Colon (tissue), 2 donors: Measurements from ENCODE around the gene VAV1.

ENCODE experiments used
- FAIRE-seq: peaks from 2 replicates; lab custom pipeline; 2012; peaks lifted over from hg19 to GRCh38; lab: Jason Lieb, UNC
- donor health status: control.
- donor health status: control.

Gene VAV1, protein sequence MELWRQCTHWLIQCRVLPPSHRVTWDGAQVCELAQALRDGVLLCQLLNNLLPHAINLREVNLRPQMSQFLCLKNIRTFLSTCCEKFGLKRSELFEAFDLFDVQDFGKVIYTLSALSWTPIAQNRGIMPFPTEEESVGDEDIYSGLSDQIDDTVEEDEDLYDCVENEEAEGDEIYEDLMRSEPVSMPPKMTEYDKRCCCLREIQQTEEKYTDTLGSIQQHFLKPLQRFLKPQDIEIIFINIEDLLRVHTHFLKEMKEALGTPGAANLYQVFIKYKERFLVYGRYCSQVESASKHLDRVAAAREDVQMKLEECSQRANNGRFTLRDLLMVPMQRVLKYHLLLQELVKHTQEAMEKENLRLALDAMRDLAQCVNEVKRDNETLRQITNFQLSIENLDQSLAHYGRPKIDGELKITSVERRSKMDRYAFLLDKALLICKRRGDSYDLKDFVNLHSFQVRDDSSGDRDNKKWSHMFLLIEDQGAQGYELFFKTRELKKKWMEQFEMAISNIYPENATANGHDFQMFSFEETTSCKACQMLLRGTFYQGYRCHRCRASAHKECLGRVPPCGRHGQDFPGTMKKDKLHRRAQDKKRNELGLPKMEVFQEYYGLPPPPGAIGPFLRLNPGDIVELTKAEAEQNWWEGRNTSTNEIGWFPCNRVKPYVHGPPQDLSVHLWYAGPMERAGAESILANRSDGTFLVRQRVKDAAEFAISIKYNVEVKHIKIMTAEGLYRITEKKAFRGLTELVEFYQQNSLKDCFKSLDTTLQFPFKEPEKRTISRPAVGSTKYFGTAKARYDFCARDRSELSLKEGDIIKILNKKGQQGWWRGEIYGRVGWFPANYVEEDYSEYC

DNA sequence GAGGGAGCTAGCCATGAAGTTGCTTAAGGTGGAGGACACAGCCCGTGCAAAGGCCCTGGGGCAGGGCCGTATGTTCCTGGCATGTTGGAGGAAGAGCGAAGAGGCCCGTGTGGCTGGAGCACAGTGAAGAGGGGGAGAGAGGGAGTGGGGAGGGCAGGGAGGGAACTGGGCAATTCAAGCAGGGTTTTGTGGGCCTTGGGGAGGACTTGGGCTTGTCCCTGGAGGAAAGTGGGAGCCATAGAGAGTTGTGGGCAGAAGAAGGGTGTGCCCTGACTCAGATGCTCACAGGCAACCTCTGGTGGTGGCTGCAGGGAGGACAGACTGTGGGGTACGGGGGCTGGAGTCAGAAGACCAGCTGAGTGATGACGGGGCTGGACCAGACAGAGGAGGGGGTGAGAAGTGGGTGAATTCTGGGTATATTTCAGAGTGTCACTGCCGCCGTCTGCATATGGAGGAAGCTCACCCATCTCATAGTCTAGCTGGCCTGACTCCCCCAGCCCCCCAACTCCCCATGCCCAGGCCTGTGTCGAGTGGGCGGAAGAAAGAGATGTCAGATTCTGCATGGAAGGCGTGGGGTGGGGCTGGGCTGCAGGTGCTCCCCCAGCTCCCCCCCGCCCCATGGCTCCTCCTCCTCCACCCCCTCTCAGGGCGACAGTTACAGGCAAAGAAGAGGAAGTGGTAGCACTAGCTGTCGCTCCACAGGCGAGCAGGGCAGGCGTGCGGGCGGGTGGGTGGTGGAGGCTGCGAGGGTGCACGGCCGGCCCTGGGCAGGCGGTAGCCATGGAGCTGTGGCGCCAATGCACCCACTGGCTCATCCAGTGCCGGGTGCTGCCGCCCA lies at the start of gene VAV1:
TSS of gene VAV1 (plus strand) at position 681 of the 838 bp plus-strand sequence. CDS start at position 781, 100 bp downstream.
- no peak for FAIRE-seq

- FAIRE-seq: no peak
These were observed 49.3 kb upstream of the VAV1 start for GRCh38 chr19:6723108-6723618.

DNA sequence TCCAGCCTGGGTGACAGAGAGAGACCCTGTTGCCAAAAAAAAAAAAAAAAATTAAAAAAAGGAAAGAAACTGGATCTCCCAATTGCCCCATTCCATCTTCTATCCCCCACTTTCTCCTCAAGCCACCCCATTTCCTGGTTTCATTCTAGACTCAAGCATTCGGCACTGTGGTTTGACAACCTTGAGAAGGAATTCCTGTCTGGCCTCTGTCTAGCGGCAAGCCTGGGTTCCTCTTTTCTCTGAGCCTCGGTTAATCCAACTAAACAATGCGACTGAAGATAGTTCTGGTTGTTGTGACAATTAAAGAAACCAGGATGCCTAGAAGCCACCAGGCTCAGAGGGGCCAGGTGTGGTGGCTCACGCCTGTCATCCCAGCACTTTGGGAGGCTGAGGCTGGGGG lies 48.8 kb upstream of the VAV1 start:
- FAIRE-seq: no peak

DNA sequence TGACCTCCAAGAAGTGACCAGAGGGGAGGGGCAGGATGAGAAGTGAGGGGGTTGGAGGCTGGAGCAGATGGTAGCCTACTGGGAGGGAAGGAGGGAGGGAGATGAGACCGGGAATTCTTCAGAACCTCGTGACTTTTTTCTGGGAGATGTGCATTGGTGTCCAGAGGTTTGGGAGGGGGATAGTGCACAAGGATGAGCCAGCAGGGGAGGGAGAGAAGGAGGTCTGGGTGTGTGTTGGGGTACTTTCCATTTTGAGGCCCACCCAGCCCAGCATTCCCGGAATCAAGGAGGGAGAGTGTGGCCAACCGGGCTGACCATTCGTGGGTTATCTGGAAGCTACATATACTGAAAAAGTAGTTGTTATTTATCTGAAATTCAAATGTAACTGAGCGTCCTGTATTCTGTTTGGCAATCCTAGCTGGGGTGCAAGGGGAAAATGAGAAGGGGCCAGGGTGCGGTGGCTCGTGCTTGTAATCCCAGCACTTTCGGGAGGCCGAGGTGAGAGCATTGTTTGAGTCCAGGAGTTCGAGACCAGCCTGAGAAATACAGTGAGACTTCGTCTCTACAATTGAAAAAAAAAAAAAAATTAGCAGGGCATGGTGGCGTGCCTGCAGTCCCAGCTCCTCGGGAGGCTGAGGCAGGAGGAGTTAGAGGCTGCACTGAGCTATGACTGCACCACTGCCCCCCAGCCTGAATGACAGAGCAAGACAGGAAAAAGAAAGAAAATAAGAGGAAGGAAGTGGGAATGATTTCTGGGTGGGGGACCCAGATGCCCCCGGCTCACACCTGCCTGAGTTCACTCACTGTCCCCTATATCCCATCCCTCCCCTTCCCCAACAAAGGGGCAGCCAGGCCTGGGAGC lies 47.6 kb upstream of the VAV1 start:
- FAIRE-seq: no peak

DNA sequence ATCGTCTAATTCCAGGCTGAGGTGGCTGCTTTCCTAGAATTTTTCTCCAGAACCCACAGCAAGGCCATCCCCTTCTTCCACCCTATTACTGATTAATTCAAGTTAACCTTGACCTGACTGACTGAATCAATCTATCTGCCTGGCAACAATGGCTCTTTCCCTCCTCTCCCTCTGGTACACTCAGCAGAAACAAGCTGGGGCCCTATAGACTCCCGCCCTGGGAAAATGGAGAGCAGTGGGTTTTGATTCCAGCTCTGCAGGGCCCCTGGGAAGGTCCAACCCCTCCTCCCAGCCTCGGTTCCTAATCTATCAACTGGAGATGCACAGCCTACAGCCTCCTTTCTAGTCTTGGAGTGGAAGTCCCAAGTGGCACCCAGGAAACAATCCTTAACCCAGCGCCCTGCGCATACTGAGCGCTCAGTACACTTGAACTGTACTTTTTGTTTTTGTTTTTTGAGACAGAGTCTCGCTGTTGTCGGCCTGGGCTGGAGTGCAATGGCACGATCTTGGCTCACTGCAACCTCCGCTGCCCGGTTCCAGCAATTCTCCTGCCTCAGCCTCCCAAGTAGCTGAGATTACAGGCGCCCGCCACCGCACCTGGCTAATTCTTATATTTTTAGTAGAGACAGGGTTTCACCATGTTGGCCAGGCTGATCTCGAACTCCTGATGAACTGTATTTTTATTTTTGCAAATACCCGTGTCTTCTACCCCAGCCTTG lies 46.8 kb upstream of the VAV1 start:
- FAIRE-seq: no peak

DNA sequence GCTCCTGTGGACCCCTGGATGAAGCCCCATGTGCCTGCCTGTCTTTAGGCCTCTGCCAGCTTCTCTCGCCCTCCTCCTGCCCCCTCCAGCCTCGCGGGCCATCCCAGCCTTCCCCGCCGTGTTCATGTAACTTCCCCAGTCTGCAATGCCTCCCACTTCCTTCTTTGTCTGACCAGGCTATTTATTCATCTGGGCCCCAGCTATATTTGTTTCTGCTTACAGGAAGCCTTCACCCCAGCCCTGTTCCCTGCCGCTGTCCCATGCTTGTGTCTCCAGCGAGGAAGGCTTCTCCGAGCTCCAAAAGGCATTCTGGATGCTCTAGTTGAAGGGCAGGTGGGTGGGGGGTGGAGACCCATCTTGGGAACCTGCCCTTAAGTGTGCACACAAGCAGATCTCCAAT lies 44.2 kb upstream of the VAV1 start:
- FAIRE-seq: no peak

- no peak for FAIRE-seq
These were observed 42.8 kb upstream of the VAV1 start for GRCh38 chr19:6729573-6730152.

- no peak for FAIRE-seq
These were observed 42.2 kb upstream of the VAV1 start for GRCh38 chr19:6730153-6730804.

GRCh38 chr19:6730941-6731670 lies 41.4 kb upstream of the VAV1 start:
- no peak for FAIRE-seq

DNA sequence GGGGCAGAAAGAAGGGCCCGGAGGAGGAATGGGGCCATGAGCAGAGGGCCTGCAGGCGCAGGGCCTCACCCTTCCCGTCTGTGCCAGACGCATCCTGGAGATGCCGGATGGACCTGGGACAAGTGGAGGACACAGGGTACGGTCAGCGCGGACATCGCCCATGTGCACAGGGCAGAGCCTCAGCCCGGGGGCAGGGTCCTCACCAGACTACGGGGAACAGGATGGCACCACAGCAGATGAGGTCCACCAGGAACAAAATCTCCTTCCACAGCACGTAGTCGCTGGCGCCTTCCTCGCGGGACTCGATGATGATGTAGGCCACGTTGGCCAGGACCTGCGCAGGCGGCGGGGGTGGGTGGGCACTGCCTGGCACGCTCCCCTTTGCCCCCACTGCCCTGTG lies 40.7 kb upstream of the VAV1 start:
- no peak for FAIRE-seq

DNA sequence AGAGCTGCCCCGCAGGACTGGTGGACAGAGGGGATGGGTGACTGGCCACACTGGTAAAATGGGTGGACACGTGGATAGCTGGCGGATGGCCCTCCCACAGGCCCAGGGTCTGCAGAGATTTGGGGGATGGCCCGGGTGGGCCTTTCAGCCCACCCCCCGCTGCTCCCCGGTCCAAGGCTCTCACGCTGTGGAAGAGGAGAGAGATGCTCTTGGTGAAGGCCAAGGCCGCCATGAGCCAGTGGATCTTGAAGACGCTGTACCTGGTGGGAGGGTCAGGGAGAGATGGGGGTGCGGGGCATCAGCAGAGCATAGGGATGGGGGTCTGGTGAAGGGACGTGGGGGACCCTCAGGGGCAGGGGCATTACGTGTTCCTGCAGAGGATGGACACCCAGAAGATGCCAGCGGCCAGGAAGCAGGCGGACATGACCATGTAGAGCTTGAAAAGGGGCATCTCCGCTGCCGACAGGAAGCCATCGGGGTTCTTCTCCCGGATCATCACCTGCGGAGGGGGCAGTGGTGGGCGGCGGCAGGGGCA lies 39.6 kb upstream of the VAV1 start:
- FAIRE-seq: no peak

- FAIRE-seq: no peak
These were observed 39.0 kb upstream of the VAV1 start for GRCh38 chr19:6733338-6734095.

DNA sequence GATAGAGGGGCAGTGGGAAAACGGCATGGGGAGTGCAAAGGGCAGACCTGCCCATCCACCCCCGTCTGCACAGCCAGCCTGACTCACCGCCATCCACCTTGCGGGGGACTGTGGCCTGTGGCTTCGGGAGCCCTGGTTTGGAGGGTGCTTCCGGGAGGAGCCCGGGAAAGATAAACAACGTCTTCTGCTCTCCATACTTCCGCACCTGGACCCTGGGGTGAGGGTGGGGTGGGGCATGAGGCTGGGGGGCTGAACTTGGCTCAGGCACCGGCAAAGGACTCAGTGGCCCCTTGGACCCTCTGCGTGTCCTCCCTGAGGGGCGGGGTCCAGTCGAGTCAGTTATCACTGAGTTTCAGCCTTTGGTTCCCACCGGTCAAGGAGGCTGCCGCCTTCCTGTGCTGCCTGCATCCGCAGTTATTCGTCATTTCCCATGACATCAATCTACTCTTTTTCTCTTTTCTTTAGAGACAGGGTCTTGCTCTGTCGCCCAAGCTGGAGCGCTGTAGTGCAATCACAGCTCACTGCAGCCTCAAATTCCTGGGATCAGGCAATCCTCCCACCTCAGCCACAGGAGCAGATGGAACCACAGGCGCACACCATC lies 38.3 kb upstream of the VAV1 start:
- no peak for FAIRE-seq

DNA sequence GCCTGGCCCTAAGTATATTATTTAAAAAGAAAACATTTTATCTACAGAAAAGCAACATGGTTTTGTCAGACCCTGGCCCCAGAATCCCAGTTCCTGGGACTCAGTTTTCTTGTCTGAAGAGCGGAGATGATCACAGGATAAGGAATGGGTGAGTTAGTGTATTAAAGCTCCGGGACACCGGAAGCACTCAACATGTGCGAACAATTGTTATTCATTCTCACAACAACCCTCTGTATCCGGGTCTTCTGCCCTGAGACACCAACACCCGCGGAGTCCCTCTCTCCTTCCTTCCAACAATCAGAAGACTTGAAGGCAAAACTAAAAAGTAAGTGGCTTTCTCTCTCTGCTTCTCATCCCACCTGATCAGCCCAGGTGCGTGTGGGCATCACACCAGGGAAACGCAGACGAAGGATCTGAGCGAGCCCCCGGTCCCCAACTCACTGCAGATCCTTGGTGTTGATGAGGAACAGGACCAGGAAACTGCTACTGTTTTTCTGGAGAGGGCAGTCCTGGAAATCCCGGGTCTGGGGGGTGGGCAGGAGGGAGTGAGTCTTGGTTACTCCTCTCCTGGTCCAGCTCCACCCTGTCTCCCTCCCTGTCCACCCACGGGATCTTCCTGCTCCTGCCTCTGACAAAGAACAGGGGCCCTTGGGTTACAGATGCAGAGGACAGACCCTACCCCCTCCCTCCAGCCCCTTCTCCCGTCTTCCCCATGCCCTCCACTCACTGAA lies 37.2 kb upstream of the VAV1 start:
- no peak for FAIRE-seq

DNA sequence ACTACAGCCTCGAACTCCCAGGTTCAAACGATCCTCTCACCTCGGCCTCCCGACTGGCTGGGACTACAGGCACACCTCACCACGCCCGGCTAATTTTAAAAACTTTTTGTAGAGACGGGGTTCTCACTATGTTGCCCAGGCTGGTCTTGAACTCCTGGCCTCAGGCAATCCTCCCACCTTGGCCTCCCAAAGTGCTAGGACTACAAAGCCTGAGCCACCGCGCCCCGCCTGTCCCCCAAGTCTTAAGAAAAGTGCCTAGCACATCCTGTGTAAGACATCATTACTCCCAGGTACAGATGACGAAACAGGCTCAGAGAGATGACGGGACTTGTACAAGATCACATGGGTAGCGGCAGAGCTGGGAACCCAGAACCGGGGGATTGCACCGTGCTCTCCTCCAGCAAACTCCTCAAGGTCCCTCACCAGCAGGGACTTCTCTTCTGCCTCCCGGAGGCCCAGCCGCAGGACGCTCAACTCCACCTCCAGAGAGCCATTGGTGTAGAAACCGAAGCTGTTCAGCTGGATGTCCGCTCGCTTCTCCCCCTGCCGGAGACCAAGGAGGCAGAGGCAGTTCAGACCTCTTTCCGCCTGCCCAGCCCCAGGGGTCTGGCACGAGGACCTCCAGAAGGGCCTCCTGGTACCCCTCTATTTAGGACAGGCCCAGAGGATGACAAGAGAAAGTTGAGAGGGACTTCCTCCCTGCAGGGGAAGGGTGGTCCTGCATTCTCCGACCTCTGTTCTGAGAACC lies 36.2 kb upstream of the VAV1 start:
- FAIRE-seq: no peak

DNA sequence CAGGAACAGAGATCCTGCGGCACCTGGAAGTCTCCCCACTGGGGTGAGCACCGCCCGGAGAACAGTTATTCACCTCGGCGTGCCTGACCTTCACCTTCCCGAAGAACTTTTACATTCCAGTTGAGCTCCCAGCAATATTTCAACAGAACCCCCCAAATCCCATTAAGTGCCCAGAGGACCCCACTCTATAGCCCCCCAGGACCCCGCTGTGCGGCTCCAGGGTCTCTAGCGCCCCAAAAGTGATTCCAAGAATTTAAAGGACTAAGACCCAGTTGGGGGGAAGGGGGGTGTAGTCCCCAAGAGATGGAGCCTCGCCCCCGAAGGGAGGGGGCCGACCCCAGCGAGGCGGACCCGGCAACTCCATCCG lies 35.6 kb upstream of the VAV1 start:
- FAIRE-seq: no peak
